ENCODE measurements around the gene GP2. TPM values are rescaled to one million over a fixed set of nuclear protein-coding genes. Genes with fewer than 3 reads are reported as not detected.

Gene GP2
- total and polyA plus RNA-seq, 2 donors (not counting 3 experiments of a cell fraction or from before 2014, with no cell fraction given), result not detected

- dilution Hi-C loops (cut with MboI; ENCODE audit: extremely low pct_ligation_motif_present, low sequenced_read_pairs) (no loop called here), intact Hi-C loops (cut with micrococcal nuclease) (loop anchor here (10.0 kb wide), 1 partner anchor 323 kb away; no protein-coding TSS in a partner anchor)
- no peak for TF ChIP-seq MAX (IDR thresholded peaks at IDR 0.05; ENCODE audit: insufficient read depth, insufficient read length)
- Histone ChIP-seq H3K9me3 (replicated peaks; ENCODE audit: control insufficient read depth, insufficient read depth, low read length) (no peaks in the 10 kb centered on the region), H3K27me3 (ENCODE audit: control insufficient read depth in 2 of 2, insufficient read depth in 2 of 2, low read length in 2 of 2) (no peaks in the 10 kb centered on the region), H3K4me3 (replicated peaks in 1 of 3; ENCODE audit: insufficient read depth in 1 of 3, low read depth in 1 of 3, low read length in 3 of 3) (no peak overlapping the region), H3K4me2 (ENCODE audit: insufficient read depth, low read length) (no peak overlapping the region), H3K4me1 (ENCODE audit: control insufficient read depth, extremely low read depth, insufficient read depth, low read length) (no peaks in the 10 kb centered on the region), H3K36me3 (ENCODE audit: control insufficient read depth in 2 of 2, extremely low read depth in 1 of 2, insufficient read depth in 2 of 2, low read length in 2 of 2) (no peaks in the 10 kb centered on the region), H3K79me2 (ENCODE audit: control insufficient read depth, insufficient read depth, low read length) (no peaks in the 10 kb centered on the region), H3K9me1 (replicated peaks; ENCODE audit: control insufficient read depth, extremely low read depth, insufficient read depth, low read length) (no peaks in the 10 kb centered on the region), H3K9ac (replicated peaks; ENCODE audit: extremely low read depth, insufficient read depth, low read length) (no peak overlapping the region), H2AFZ (ENCODE audit: low read depth, low read length) (no peak overlapping the region), H4K20me1 (replicated peaks; ENCODE audit: control insufficient read depth, extremely low read depth, insufficient read depth, low read length) (no peaks in the 10 kb centered on the region), H3K27ac (ENCODE audit: insufficient read depth, low read depth, low read length) (no peak overlapping the region)
- BruUV-seq (replicated peaks), result no TSS peak
- ChIA-PET CTCF (no interaction called here), POLR2A (no interaction called here)
- FAIRE-seq, result no peak
- DNase-seq (ENCODE audit: low read depth, low spot score), result no peak
These were observed 19.5 kb downstream of the GP2 start for GRCh38 chr16:20307791-20308190.

GRCh38 chr16:20307240-20307671, 20.1 kb downstream of the GP2 start:
- no TSS peak for BruUV-seq (replicated peaks)
- POLR2A ChIA-PET, result no interaction called here
- H3K27ac ChIP-seq (ENCODE audit: insufficient read depth, low read depth, low read length), result no peak overlapping the region
- no peaks in the 10 kb centered on the region for H4K20me1 ChIP-seq (replicated peaks; ENCODE audit: control insufficient read depth, extremely low read depth, insufficient read depth, low read length)
- no peaks in the 10 kb centered on the region for H3K27me3 ChIP-seq (ENCODE audit: control insufficient read depth in 2 of 2, insufficient read depth in 2 of 2, low read length in 2 of 2)
- intact Hi-C loops (cut with micrococcal nuclease) (loop anchor here (10.0 kb wide), 1 partner anchor 322 kb away; no protein-coding TSS in a partner anchor), dilution Hi-C loops (cut with MboI; ENCODE audit: extremely low pct_ligation_motif_present, low sequenced_read_pairs) (no loop called here)
- DNase-seq (ENCODE audit: low read depth, low spot score) (no peak), FAIRE-seq (no peak)
- H3K9me1 ChIP-seq (replicated peaks; ENCODE audit: control insufficient read depth, extremely low read depth, insufficient read depth, low read length), result no peaks in the 10 kb centered on the region
- H3K4me1 ChIP-seq (ENCODE audit: control insufficient read depth, extremely low read depth, insufficient read depth, low read length), result no peaks in the 10 kb centered on the region
- no peak overlapping the region for H2AFZ ChIP-seq (ENCODE audit: low read depth, low read length)
- CTCF ChIA-PET, result no interaction called here
- H3K9ac ChIP-seq (replicated peaks; ENCODE audit: extremely low read depth, insufficient read depth, low read length), result no peak overlapping the region
- no peaks in the 10 kb centered on the region for H3K79me2 ChIP-seq (ENCODE audit: control insufficient read depth, insufficient read depth, low read length)
- no peaks in the 10 kb centered on the region for H3K36me3 ChIP-seq (ENCODE audit: control insufficient read depth in 2 of 2, extremely low read depth in 1 of 2, insufficient read depth in 2 of 2, low read length in 2 of 2)
- TF ChIP-seq POLR2AphosphoS5 (IDR thresholded peaks at IDR 0.05; ENCODE audit: insufficient read depth, low read depth, low read length) (no peak), EZH2 (IDR thresholded peaks at IDR 0.05; ENCODE audit: borderline replicate concordance, low read depth, low read length, severe bottlenecking) (no peak), MAX (IDR thresholded peaks at IDR 0.05; ENCODE audit: insufficient read depth, insufficient read length) (no peak), FOS (IDR thresholded peaks at IDR 0.05; ENCODE audit: borderline replicate concordance, insufficient read depth, low read length) (no peak), GATA2 (IDR thresholded peaks at IDR 0.05; ENCODE audit: insufficient read depth, insufficient read length, low read depth, low read length) (no peak), JUN (IDR thresholded peaks at IDR 0.05; ENCODE audit: borderline replicate concordance, insufficient read depth, insufficient read length, low read depth) (no peak), CTCF (IDR thresholded peaks at IDR 0.05; ENCODE audit: extremely low read depth in 1 of 2, insufficient read depth in 1 of 2, low read depth in 1 of 2, low read length in 2 of 2) (no peak), POLR2A (IDR thresholded peaks at IDR 0.05; ENCODE audit: low read depth, low read length) (no peak)
- H3K4me3 ChIP-seq (replicated peaks in 1 of 3; ENCODE audit: insufficient read depth in 1 of 3, low read depth in 1 of 3, low read length in 3 of 3), result no peak overlapping the region
- H3K4me2 ChIP-seq (ENCODE audit: insufficient read depth, low read length), result no peak overlapping the region
- no peaks in the 10 kb centered on the region for H3K9me3 ChIP-seq (replicated peaks; ENCODE audit: control insufficient read depth, insufficient read depth, low read length)

Data from endothelial cell of umbilical vein (primary cell).